ENCODE data around the gene NDUFB10. TPM values are rescaled to one million over a fixed set of nuclear protein-coding genes. Genes with fewer than 3 reads are reported as not detected.

The NDUFB10 gene
- total RNA-seq, 1 experiment from 2014 or later, result 287 TPM

DNA sequence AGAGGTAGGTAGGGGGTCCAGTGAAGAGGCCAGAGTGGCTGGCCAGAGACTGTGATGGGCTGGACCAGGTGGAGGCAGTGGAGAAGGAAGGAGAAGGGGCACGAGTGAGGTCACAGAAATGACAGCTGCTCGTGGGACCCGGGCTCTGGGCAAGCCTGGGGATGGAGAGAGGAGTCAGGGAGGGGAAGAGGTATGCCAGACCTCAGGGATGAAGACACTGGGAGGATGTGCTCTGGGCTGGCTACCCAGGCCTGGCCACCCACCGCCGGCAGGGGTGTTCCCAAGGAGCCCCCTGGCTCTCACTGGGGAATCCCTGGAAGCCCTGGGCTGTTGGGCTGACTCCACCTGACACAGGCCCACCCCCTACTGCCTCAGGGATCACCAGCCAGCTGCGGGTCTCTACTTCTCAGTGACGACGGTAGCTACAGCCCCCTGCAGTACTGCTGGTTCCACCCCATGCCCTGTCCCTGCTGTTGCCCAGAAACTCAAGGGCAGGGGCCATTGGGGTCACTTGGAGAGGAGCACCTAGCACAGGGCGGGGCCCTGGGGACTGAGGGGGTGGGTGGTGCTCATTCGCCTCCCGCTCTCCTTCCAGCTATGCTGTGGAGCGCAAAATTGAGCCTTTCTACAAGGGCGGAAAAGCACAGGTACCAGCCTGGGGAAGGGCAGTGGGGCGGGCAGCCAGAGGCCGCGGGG is 14.3 kb downstream of the NDUFB10 start:
- CTCF ChIA-PET, result no interaction called here
- H3K36me3 ChIP-seq (ENCODE audit: control insufficient read depth, insufficient read depth, low read length), result no peaks in the 10 kb centered on the region; the same call in 1 of the 2 replicates
- peak overlapping the region in 1 of 2 experiments; percentile 14; a peak in 1 of 4 replicates for H3K4me3 ChIP-seq (ENCODE audit: low read depth in 2 of 2, low read length in 2 of 2)
- POLR2A ChIA-PET, result no interaction called here
- no TSS peak for BruUV-seq (replicated peaks)
- ATAC-seq (no peak), DNase-seq (ENCODE audit: low read depth, low spot score) (no peak)
- H3K27ac ChIP-seq (ENCODE audit: low read length), result no peak overlapping the region
- intact Hi-C loops (cut with micrococcal nuclease; ENCODE audit: unreplicated experiment), result no loop called here
- TF ChIP-seq, protein P1, sequence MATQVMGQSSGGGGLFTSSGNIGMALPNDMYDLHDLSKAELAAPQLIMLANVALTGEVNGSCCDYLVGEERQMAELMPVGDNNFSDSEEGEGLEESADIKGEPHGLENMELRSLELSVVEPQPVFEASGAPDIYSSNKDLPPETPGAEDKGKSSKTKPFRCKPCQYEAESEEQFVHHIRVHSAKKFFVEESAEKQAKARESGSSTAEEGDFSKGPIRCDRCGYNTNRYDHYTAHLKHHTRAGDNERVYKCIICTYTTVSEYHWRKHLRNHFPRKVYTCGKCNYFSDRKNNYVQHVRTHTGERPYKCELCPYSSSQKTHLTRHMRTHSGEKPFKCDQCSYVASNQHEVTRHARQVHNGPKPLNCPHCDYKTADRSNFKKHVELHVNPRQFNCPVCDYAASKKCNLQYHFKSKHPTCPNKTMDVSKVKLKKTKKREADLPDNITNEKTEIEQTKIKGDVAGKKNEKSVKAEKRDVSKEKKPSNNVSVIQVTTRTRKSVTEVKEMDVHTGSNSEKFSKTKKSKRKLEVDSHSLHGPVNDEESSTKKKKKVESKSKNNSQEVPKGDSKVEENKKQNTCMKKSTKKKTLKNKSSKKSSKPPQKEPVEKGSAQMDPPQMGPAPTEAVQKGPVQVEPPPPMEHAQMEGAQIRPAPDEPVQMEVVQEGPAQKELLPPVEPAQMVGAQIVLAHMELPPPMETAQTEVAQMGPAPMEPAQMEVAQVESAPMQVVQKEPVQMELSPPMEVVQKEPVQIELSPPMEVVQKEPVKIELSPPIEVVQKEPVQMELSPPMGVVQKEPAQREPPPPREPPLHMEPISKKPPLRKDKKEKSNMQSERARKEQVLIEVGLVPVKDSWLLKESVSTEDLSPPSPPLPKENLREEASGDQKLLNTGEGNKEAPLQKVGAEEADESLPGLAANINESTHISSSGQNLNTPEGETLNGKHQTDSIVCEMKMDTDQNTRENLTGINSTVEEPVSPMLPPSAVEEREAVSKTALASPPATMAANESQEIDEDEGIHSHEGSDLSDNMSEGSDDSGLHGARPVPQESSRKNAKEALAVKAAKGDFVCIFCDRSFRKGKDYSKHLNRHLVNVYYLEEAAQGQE (IDR thresholded peaks at IDR 0.05; ENCODE audit: insufficient read depth in 1 of 2, low read depth in 2 of 2, low read length in 1 of 2), result no peak
- TF ChIP-seq SIN3A (IDR thresholded peaks at IDR 0.05; ENCODE audit: borderline replicate concordance, insufficient read depth, low read depth, low read length) (no peak), TCF7L2 (IDR thresholded peaks at IDR 0.05; ENCODE audit: low read depth, low read length) (no peak), POLR2AphosphoS5 (IDR thresholded peaks at IDR 0.05; ENCODE audit: low read depth, low read length) (no peak)
- TF ChIP-seq, protein P2, sequence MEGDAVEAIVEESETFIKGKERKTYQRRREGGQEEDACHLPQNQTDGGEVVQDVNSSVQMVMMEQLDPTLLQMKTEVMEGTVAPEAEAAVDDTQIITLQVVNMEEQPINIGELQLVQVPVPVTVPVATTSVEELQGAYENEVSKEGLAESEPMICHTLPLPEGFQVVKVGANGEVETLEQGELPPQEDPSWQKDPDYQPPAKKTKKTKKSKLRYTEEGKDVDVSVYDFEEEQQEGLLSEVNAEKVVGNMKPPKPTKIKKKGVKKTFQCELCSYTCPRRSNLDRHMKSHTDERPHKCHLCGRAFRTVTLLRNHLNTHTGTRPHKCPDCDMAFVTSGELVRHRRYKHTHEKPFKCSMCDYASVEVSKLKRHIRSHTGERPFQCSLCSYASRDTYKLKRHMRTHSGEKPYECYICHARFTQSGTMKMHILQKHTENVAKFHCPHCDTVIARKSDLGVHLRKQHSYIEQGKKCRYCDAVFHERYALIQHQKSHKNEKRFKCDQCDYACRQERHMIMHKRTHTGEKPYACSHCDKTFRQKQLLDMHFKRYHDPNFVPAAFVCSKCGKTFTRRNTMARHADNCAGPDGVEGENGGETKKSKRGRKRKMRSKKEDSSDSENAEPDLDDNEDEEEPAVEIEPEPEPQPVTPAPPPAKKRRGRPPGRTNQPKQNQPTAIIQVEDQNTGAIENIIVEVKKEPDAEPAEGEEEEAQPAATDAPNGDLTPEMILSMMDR (IDR thresholded peaks at IDR 0.05), result no peak
- in situ Hi-C loops (cut with HindIII; ENCODE audit: low pct_unique_long_range_greater_than_20kb, low sequenced_read_pairs), result no loop called here
- 0 out of 2 replicates have a peak, but pooled peaks cover 4% of the 10 kb centered on the region for H3K4me1 ChIP-seq (ENCODE audit: control insufficient read depth, insufficient read depth, low read length)
- H3K9me3 ChIP-seq (ENCODE audit: control insufficient read depth, insufficient read depth, low read depth, low read length), result no peaks in the 10 kb centered on the region
- no peaks in the 10 kb centered on the region for H3K27me3 ChIP-seq (ENCODE audit: control insufficient read depth, insufficient read depth, low read length)

DNA sequence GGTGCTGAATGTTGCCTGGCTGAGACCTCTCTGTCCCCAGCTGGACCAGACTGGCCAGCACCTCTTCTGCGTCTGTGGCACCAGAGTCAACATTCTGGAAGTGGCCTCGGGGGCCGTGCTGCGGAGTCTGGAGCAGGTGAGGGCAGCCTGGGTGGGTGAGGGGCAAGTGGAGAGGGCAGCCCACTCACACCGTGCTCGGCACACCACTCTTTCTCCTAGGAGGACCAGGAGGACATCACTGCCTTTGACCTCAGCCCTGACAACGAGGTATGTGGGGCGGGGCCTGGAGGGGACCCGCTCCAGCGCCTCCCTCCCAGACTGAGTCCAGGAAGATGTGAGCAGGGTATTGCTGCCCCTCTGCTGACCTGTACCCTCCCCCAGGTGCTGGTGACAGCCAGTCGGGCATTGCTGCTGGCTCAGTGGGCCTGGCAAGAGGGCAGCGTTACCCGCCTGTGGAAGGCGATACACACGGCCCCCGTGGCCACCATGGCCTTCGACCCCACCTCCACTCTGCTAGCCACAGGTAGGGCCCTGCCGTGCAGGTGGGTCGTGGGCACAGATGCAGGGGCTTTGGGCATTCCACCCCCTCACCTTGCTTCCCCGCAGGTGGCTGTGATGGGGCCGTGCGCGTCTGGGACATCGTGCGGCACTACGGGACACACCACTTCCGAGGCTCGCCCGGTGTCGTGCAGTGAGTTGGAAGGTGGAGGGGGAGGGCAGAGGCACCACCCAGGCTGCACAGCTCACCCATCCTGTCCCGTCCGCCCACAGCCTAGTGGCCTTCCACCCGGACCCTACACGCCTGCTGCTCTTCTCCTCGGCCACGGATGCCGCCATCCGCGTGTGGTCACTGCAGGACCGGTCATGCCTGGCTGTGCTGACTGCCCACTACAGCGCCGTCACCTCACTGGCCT is 15.1 kb downstream of the NDUFB10 start:
- Histone ChIP-seq H3K27ac (ENCODE audit: low read length) (no peak overlapping the region), H3K4me3 (ENCODE audit: low read depth in 2 of 2, low read length in 2 of 2) (no peak overlapping the region), H3K4me1 (ENCODE audit: control insufficient read depth, insufficient read depth, low read length) (0 out of 2 replicates have a peak, but pooled peaks cover 4% of the 10 kb centered on the region), H3K9me3 (ENCODE audit: control insufficient read depth, insufficient read depth, low read depth, low read length) (no peaks in the 10 kb centered on the region), H3K36me3 (ENCODE audit: control insufficient read depth, insufficient read depth, low read length) (no peaks in the 10 kb centered on the region; the same call in 1 of the 2 replicates), H3K27me3 (ENCODE audit: control insufficient read depth, insufficient read depth, low read length) (no peaks in the 10 kb centered on the region)
- no peak for ATAC-seq
- ChIA-PET CTCF (no interaction called here), POLR2A (no interaction called here)
- intact Hi-C loops (cut with micrococcal nuclease; ENCODE audit: unreplicated experiment), result no loop called here
- in situ Hi-C loops (cut with HindIII; ENCODE audit: low pct_unique_long_range_greater_than_20kb, low sequenced_read_pairs), result no loop called here
- no TSS peak for BruUV-seq (replicated peaks)
- TF ChIP-seq POLR2AphosphoS5 (IDR thresholded peaks at IDR 0.05; ENCODE audit: low read depth, low read length), result no peak
- TF ChIP-seq, protein P2 (IDR thresholded peaks at IDR 0.05), result no peak
- TF ChIP-seq TCF7L2 (IDR thresholded peaks at IDR 0.05; ENCODE audit: low read depth, low read length), result no peak
- DNase-seq (ENCODE audit: low read depth, low spot score), result no peak
